K562 (cell line): ENCODE data around the gene KLRC3. TPM values are rescaled to one million over a fixed set of nuclear protein-coding genes. Genes with fewer than 3 reads are reported as not detected.

ENCODE experiments used
- ATF7 ChIP-seq: fragments of 450-650 bp; IDR thresholded peaks from 2 replicates; pipeline ENCODE4 v1.7.1; 2014; ENCODE audit warnings: mild to moderate bottlenecking, moderate library complexity
- GTF2A2 ChIP-seq: IDR thresholded peaks from 2 replicates; pipeline ENCODE4 v1.6.1; 2016; ENCODE audit warnings: mild to moderate bottlenecking, missing genetic modification characterization, missing compliant biosample characterization
- LARP7 ChIP-seq: fragments of 450-650 bp; IDR thresholded peaks from 2 replicates; pipeline ENCODE4 v1.6.1; 2016
- NEUROD1 ChIP-seq: fragments of 150-350 bp; IDR thresholded peaks from 2 replicates; pipeline ENCODE4 v1.6.1; 2014; ENCODE audit warnings: borderline replicate concordance, low read length, low read depth; ENCODE audit not compliant: partially characterized antibody
- NFYB ChIP-seq: IDR thresholded peaks from 2 replicates; pipeline ENCODE4 v1.6.1; 2011; ENCODE audit warnings: mild to moderate bottlenecking, moderate library complexity; ENCODE audit not compliant: insufficient read length; ENCODE audit errors: extremely low read depth
- PCBP1 ChIP-seq: fragments of 200-400 bp; formaldehyde crosslinking; IDR thresholded peaks from 2 replicates; pipeline ENCODE4 v1.6.1; 2018; ENCODE audit warnings: mild to moderate bottlenecking, low read depth, low read length; ENCODE audit not compliant: poor library complexity, severe bottlenecking
- PTRF ChIP-seq: fragments of 450-650 bp; IDR thresholded peaks from 2 replicates; pipeline ENCODE4 v1.6.1; 2016; ENCODE audit warnings: mild to moderate bottlenecking, missing genetic modification characterization, missing compliant biosample characterization
- RBM22 ChIP-seq: fragments of 200-400 bp; formaldehyde crosslinking; IDR thresholded peaks from 2 replicates; pipeline ENCODE4 v1.6.1; 2018; ENCODE audit warnings: low read length, low read depth; ENCODE audit not compliant: poor library complexity, severe bottlenecking
- RFX5 ChIP-seq: IDR thresholded peaks from 2 replicates; pipeline ENCODE4 v1.6.1; 2011; ENCODE audit warnings: low read depth, mild to moderate bottlenecking, improper control_type of control experiment, low read length
- TBP ChIP-seq: optimal IDR thresholded peaks from 2 replicates; pipeline ENCODE3; 2011; ENCODE audit warnings: low read depth, low read length, improper control_type of control experiment
- ZNF174 ChIP-seq: fragments of 250-450 bp; sonication (Bioruptor Pico); IDR thresholded peaks from 2 replicates; pipeline ENCODE4 v1.4.0; 2020; ENCODE audit warnings: mild to moderate bottlenecking
- ZNF699 ChIP-seq: fragments of 250-450 bp; sonication (Bioruptor Pico); IDR thresholded peaks from 2 replicates; pipeline ENCODE4 v1.8.0; 2021; ENCODE audit warnings: mild to moderate bottlenecking, moderate library complexity; ENCODE audit not compliant: insufficient replicate concordance
- polyA plus RNA-seq, 8 experiments: library from polyadenylated mRNA; depleted of rRNA in 4 of 8; stranded (reverse) in 5 of 8; unstranded in 3 of 8; fragments of >200 nt; fragmentation: Nextera tagmentation in 2 of 8; fragmentation: Illumina TruSeq in 1 of 8; extraction: Ambion mirVana in 2 of 8; extraction: Trizol in 1 of 8; gene quantifications; 2 replicates each; pipeline versions ENCODE4 v1.2.1 to v1.2.3, GENCODE V29; 2011 to 2014; ENCODE audit warnings: inconsistent platforms in 1 of 8, missing spikeins in 1 of 8
- total RNA-seq, 7 experiments: library from RNA; depleted of rRNA in 6 of 7; stranded (reverse); fragments of >200 nt in 6 of 7; fragmentation: Illumina TruSeq in 2 of 7; extraction: Trizol in 2 of 7; gene quantifications; 2 replicates each; pipeline versions ENCODE4 v1.2.1 to v1.2.3, GENCODE V29; 2011 to 2021; ENCODE audit warnings: low replicate concordance in 1 of 7
- TF ChIP-seq, protein P1 (sequence below), 3 experiments: fragments of 200-800 bp in 1 of 3; fragments of 250-450 bp in 1 of 3; fragments of 450-650 bp in 1 of 3; sonication (Bioruptor Pico) in 1 of 3; sonication (Bioruptor generic) in 1 of 3; formaldehyde crosslinking in 1 of 3; IDR thresholded peaks; 2 replicates each; pipeline versions ENCODE4 v1.6.1 to v1.8.0; 2016 to 2022; ENCODE audit warnings: mild to moderate bottlenecking in 2 of 3, missing genetic modification characterization in 2 of 3, missing compliant biosample characterization in 1 of 3, moderate library complexity in 1 of 3
- TF ChIP-seq, protein P2 (sequence below): fragments of 450-650 bp; IDR thresholded peaks from 2 replicates; pipeline ENCODE4 v1.6.1; 2014; ENCODE audit warnings: low read depth, mild to moderate bottlenecking, moderate library complexity, borderline replicate concordance
- TF ChIP-seq, protein P3 (sequence below): IDR thresholded peaks from 2 replicates; pipeline ENCODE4 v1.6.1; 2011; ENCODE audit not compliant: insufficient read length; ENCODE audit errors: extremely low read depth
- TF ChIP-seq, protein P4 (sequence below): fragments of 200-800 bp; sonication (Bioruptor generic); IDR thresholded peaks from 2 replicates; pipeline ENCODE4 v1.6.1; 2017; ENCODE audit warnings: missing genetic modification characterization, missing compliant biosample characterization
- TF ChIP-seq, protein P5 (sequence below): fragments of 450-650 bp; formaldehyde crosslinking; IDR thresholded peaks from 2 replicates; pipeline ENCODE4 v1.4.0; 2020; ENCODE audit warnings: mild to moderate bottlenecking, mixed read lengths

Gene KLRC3
- total and polyA plus RNA-seq, 9 of the 15 experiments (the other 6 are each of a cell fraction or from before 2014, with no cell fraction given), result 0.09 to 0.32 (median 0.18) TPM; not detected in 5

DNA sequence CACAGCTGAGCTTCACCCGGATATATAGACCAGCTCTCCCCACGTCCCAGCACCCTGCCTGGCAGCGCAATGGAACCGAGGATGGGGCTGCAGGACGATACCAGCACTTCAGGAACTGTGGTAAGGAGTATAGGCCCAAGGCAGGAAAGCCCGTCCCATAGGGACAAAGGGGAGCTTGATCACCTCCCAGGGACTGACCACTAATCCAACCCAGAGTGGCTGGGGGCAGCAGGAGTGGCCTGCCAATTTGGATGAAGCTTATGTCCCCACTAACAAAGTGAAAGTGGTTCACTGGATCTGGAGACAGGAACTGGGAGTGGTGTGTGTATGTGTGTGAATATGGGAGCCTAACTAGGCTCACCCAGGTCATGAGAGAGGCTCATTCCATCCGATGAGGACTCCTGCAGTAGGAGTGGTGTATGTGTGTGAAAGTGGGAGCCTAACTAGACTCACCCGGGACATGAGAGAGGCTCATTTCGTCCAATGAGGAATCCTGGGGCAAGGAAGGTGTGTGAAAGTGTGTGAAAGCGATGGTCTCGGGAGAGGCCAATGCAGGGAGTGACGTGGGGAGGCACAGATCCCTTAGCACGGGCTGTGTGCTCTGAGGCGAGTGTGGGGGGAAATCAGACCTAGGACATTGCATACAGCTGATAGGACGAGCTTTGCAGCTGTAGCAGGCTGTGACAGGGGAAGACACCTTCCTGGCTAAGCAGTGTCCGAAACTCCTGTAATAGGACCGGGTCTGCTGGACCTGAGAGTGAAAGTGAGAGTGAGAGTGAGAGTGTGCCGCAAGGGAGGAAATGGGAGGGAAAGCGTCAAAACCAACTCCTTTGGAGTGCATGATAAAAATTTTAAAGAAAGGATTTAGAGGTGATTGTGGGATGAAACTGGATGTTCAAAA lies 56.2 kb downstream of the KLRC3 start (continued):
- TF ChIP-seq, protein P1, sequence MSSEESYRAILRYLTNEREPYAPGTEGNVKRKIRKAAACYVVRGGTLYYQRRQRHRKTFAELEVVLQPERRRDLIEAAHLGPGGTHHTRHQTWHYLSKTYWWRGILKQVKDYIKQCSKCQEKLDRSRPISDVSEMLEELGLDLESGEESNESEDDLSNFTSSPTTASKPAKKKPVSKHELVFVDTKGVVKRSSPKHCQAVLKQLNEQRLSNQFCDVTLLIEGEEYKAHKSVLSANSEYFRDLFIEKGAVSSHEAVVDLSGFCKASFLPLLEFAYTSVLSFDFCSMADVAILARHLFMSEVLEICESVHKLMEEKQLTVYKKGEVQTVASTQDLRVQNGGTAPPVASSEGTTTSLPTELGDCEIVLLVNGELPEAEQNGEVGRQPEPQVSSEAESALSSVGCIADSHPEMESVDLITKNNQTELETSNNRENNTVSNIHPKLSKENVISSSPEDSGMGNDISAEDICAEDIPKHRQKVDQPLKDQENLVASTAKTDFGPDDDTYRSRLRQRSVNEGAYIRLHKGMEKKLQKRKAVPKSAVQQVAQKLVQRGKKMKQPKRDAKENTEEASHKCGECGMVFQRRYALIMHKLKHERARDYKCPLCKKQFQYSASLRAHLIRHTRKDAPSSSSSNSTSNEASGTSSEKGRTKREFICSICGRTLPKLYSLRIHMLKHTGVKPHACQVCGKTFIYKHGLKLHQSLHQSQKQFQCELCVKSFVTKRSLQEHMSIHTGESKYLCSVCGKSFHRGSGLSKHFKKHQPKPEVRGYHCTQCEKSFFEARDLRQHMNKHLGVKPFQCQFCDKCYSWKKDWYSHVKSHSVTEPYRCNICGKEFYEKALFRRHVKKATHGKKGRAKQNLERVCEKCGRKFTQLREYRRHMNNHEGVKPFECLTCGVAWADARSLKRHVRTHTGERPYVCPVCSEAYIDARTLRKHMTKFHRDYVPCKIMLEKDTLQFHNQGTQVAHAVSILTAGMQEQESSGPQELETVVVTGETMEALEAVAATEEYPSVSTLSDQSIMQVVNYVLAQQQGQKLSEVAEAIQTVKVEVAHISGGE (CRISPR knock-in tag; IDR thresholded peaks at IDR 0.05), result no peak
- TF ChIP-seq, protein P2, sequence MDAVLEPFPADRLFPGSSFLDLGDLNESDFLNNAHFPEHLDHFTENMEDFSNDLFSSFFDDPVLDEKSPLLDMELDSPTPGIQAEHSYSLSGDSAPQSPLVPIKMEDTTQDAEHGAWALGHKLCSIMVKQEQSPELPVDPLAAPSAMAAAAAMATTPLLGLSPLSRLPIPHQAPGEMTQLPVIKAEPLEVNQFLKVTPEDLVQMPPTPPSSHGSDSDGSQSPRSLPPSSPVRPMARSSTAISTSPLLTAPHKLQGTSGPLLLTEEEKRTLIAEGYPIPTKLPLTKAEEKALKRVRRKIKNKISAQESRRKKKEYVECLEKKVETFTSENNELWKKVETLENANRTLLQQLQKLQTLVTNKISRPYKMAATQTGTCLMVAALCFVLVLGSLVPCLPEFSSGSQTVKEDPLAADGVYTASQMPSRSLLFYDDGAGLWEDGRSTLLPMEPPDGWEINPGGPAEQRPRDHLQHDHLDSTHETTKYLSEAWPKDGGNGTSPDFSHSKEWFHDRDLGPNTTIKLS, result 0 out of 2 replicates have a peak, but pooled peaks have one; percentile 6
- TF ChIP-seq ZNF174 (CRISPR knock-in tag), result no peak
- no peak for TF ChIP-seq ZNF699
- TF ChIP-seq LARP7, result 0 out of 2 replicates have a peak, but pooled peaks have one; percentile 10
- TF ChIP-seq PTRF (tag), result no peak
- TF ChIP-seq, protein P3, sequence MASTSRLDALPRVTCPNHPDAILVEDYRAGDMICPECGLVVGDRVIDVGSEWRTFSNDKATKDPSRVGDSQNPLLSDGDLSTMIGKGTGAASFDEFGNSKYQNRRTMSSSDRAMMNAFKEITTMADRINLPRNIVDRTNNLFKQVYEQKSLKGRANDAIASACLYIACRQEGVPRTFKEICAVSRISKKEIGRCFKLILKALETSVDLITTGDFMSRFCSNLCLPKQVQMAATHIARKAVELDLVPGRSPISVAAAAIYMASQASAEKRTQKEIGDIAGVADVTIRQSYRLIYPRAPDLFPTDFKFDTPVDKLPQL, result no peak
- TF ChIP-seq, protein P4, sequence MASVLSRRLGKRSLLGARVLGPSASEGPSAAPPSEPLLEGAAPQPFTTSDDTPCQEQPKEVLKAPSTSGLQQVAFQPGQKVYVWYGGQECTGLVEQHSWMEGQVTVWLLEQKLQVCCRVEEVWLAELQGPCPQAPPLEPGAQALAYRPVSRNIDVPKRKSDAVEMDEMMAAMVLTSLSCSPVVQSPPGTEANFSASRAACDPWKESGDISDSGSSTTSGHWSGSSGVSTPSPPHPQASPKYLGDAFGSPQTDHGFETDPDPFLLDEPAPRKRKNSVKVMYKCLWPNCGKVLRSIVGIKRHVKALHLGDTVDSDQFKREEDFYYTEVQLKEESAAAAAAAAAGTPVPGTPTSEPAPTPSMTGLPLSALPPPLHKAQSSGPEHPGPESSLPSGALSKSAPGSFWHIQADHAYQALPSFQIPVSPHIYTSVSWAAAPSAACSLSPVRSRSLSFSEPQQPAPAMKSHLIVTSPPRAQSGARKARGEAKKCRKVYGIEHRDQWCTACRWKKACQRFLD, result no peak; the same call in 1 of the 2 replicates
- no peak for TF ChIP-seq GTF2A2 (tag)
- TF ChIP-seq PCBP1, result no peak
- peak; percentile 19; the same call in 1 of the 2 replicates for TF ChIP-seq ATF7
- no peak for TF ChIP-seq NEUROD1
- TF ChIP-seq, protein P5, sequence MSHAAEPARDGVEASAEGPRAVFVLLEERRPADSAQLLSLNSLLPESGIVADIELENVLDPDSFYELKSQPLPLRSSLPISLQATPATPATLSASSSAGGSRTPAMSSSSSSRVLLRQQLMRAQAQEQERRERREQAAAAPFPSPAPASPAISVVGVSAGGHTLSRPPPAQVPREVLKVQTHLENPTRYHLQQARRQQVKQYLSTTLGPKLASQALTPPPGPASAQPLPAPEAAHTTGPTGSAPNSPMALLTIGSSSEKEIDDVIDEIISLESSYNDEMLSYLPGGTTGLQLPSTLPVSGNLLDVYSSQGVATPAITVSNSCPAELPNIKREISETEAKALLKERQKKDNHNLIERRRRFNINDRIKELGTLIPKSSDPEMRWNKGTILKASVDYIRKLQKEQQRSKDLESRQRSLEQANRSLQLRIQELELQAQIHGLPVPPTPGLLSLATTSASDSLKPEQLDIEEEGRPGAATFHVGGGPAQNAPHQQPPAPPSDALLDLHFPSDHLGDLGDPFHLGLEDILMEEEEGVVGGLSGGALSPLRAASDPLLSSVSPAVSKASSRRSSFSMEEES (CRISPR knock-in tag), result no peak
- TF ChIP-seq RFX5, result no peak
- no peak for TF ChIP-seq RBM22
- no peak for TF ChIP-seq NFYB
- TF ChIP-seq TBP, result no peak
